ENCODE data around the gene DLST. TPM values are rescaled to one million over a fixed set of nuclear protein-coding genes. Genes with fewer than 3 reads are reported as not detected.
A peak's percentile ranks its signal among the peaks of the same experiment; 100 is the strongest.

Gene DLST
- total and polyA plus RNA-seq, 8 donors: 25.1 to 125 (median 76.1) TPM

GRCh38 chr14:74948228-74949175, 66.8 kb downstream of the DLST start:
- Histone ChIP-seq H3K9me3 (no peaks in the 10 kb centered on the region), H3K27me3 (peaks cover 0 to 28% (median 0%) of the 10 kb centered on the region in 3 donors), H3K4me3 (no peak overlapping the region), H3K36me3 (no peaks in the 10 kb centered on the region), H3K4me1 (peaks cover 25 to 39% (median 30%) of the 10 kb centered on the region in 4 donors), H3K27ac (peak overlapping the region in 2 of 5 donors; percentile 2 to 6)
- WGBS, 5 donors: 68 to 81% (median 77%) methylated on average over 22 to 23 of the region's 23 CpGs
- intact Hi-C loops (cut with DNase I; ENCODE audit: low total_unique reads): no loop called here
- DNase-seq: no peak
- TF ChIP-seq POLR2AphosphoS5 (IDR thresholded peaks at IDR 0.05): no peak

DNA sequence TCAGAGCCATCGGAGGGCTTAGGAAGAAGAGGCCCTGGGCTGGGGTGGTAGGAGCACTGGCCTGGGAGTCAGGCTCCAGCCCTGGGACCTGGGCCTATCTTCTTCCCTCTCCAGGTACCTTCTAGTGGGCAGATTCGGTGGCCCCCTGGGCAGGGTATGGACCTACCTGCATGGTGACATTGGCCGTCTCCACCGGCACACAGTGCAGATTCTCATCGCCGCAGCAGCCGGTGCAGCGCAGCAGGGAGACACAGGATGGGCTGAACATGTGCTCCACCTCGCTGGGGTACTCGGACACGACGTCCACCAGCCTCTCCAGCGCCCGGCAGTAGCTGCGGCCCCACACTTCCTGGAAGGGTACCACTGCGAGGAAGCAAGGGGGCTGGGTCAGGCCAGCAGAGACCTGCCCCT, 67.5 kb downstream of the DLST start:
- TF ChIP-seq POLR2A (IDR thresholded peaks at IDR 0.05) (no peak), EP300 (IDR thresholded peaks at IDR 0.05) (no peak), POLR2AphosphoS5 (IDR thresholded peaks at IDR 0.05) (no peak), CTCF (IDR thresholded peaks at IDR 0.05) (no peak)
- Histone ChIP-seq H3K36me3 (no peaks in the 10 kb centered on the region), H3K9me3 (no peaks in the 10 kb centered on the region), H3K27ac (peak overlapping the region in 1 of 5 donors; percentile 6), H3K4me3 (no peak overlapping the region), H3K27me3 (peaks cover 0 to 34% (median 3%) of the 10 kb centered on the region in 3 donors), H3K4me1 (peaks cover 28 to 43% (median 34%) of the 10 kb centered on the region in 4 donors)
- DNase-seq: no peak
- intact Hi-C loops (cut with DNase I; ENCODE audit: low total_unique reads): no loop called here
- 89 to 100% (median 93%) methylated on average over 2 to 16 of the region's 16 CpGs for WGBS, 5 donors

DNA sequence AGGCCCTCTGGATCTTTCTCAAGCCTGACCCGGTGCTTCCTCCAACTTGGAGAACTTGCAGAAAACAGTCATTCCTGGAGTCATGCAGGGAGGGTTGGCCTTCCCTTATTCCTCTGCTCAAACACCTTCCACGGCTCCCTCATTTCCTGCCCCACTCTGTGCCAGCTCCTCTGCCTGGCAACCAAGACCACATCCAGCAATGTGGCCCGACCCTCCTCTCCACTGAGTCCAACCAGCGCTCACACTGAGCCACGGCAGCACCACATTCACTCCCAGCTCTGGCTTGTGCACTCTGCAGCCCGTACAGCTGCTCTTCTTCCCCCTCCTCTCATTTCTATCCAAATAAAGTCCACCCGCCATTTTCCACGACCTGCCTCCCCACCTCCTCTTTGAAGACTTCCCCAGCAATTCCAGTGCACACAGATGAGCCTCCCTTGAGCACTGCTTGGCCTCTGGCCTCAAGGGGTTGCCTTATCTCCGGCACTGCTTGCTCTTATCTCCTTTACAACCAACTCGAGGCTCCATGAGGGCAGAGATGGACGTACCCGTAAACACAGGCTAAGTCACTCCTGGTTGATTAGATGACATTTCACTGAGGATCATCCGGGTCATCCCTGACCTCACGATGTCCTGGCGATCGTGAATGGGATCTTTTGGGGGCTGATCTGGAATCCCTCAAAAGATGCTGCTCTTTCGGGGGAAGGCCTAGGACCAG, 68.3 kb downstream of the DLST start:
- intact Hi-C loops (cut with DNase I; ENCODE audit: low total_unique reads): loop anchor here (10.0 kb wide), 1 partner anchor 125 kb away; no protein-coding TSS in a partner anchor
- WGBS, 5 donors: 81 to 89% (median 82%) methylated on average over 17 of the region's 17 CpGs
- Histone ChIP-seq H3K9me3 (no peaks in the 10 kb centered on the region), H3K27ac (no peak overlapping the region), H3K4me3 (no peak overlapping the region), H3K4me1 (peaks cover 36 to 51% (median 42%) of the 10 kb centered on the region in 4 donors), H3K36me3 (no peaks in the 10 kb centered on the region), H3K27me3 (peaks cover 0 to 43% (median 11%) of the 10 kb centered on the region in 3 donors)
- TF ChIP-seq EP300 (IDR thresholded peaks at IDR 0.05): no peak
- no peak for TF ChIP-seq POLR2AphosphoS5 (IDR thresholded peaks at IDR 0.05)
- no peak for TF ChIP-seq POLR2A (IDR thresholded peaks at IDR 0.05)
- TF ChIP-seq CTCF (IDR thresholded peaks at IDR 0.05): no peak
- DNase-seq: no peak

- Histone ChIP-seq H3K27ac (peak overlapping the region in 4 of 5 donors; percentile 2 to 50 (median 23)), H3K27me3 (peaks cover 0 to 51% (median 17%) of the 10 kb centered on the region in 3 donors), H3K9me3 (no peaks in the 10 kb centered on the region), H3K4me3 (no peak overlapping the region), H3K4me1 (peaks cover 42 to 56% (median 50%) of the 10 kb centered on the region in 4 donors), H3K36me3 (no peaks in the 10 kb centered on the region)
- DNase-seq: peak; percentile 36 to 85
- 35 to 66% (median 49%) methylated on average over 9 of the region's 9 CpGs for WGBS, 5 donors
- TF ChIP-seq EP300 (IDR thresholded peaks at IDR 0.05) (no peak), POLR2A (IDR thresholded peaks at IDR 0.05) (no peak), CTCF (IDR thresholded peaks at IDR 0.05) (no peak), POLR2AphosphoS5 (IDR thresholded peaks at IDR 0.05) (no peak)
- intact Hi-C loops (cut with DNase I; ENCODE audit: low total_unique reads): loop anchor here (10.0 kb wide), 1 partner anchor 124 kb away; no protein-coding TSS in a partner anchor
Observed at GRCh38 chr14:74950795-74951442, 69.2 kb downstream of the DLST start.

All from stomach (tissue), 9 donors.